Adrenal gland (tissue), 5 donors: ENCODE measurements around the gene C1QTNF7.

Source experiments
- POLR2A ChIP-seq, 2 donors: fragments of 450-650 bp; IDR thresholded peaks; one replicate each; pipeline ENCODE4 v1.6.1; 2017; ENCODE audit warnings: antibody characterized with exemption in 2 of 2, mild to moderate bottlenecking in 2 of 2, moderate library complexity in 1 of 2
- TF ChIP-seq, protein P1 (sequence below), 6 experiments: fragments of 450-650 bp in 4 of 6; fragments of 200-600 bp in 2 of 6; sonication (generic) in 1 of 6; IDR thresholded peaks; 1 replicate in 5 of 6; 2 replicates in 1 of 6; pipeline versions ENCODE4 v1.5.1 to v1.8.0; 2016 to 2021; ENCODE audit warnings: antibody characterized with exemption in 6 of 6, mild to moderate bottlenecking in 2 of 6, moderate library complexity in 1 of 6
- donor health status: DM: no; HTN: no; CAD: no.

- TF ChIP-seq, protein P1, sequence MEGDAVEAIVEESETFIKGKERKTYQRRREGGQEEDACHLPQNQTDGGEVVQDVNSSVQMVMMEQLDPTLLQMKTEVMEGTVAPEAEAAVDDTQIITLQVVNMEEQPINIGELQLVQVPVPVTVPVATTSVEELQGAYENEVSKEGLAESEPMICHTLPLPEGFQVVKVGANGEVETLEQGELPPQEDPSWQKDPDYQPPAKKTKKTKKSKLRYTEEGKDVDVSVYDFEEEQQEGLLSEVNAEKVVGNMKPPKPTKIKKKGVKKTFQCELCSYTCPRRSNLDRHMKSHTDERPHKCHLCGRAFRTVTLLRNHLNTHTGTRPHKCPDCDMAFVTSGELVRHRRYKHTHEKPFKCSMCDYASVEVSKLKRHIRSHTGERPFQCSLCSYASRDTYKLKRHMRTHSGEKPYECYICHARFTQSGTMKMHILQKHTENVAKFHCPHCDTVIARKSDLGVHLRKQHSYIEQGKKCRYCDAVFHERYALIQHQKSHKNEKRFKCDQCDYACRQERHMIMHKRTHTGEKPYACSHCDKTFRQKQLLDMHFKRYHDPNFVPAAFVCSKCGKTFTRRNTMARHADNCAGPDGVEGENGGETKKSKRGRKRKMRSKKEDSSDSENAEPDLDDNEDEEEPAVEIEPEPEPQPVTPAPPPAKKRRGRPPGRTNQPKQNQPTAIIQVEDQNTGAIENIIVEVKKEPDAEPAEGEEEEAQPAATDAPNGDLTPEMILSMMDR (IDR thresholded peaks at IDR 0.05), result no peak
- TF ChIP-seq POLR2A (IDR thresholded peaks at IDR 0.05), result no peak
Measured at GRCh38 chr4:15427161-15427560, 672 bp upstream of the C1QTNF7 start.
